Ovary (tissue), 9 donors: ENCODE measurements around the gene XG. TPM values are rescaled to one million over a fixed set of nuclear protein-coding genes. Genes with fewer than 3 reads are reported as not detected.

ENCODE experiments used
- DNase-seq, 5 donors: peaks; one replicate each; pipeline ENCODE4 v3.0.0-alpha.2; 2019 to 2020
- H3K27ac ChIP-seq, 2 donors: fragments of 200-600 bp; one replicate each; pipeline versions ENCODE4 v1.5.1 to v1.8.0; 2019 to 2022
- H3K27me3 ChIP-seq: fragments of 200-600 bp; one replicate; pipeline ENCODE4 v1.8.0; 2022
- H3K36me3 ChIP-seq: fragments of 200-600 bp; sonication (generic); one replicate; pipeline ENCODE4 v1.5.1; 2019
- H3K4me1 ChIP-seq: one replicate; pipeline ENCODE4 v1.8.1; 2013; ENCODE audit warnings: mild to moderate bottlenecking, moderate library complexity; ENCODE audit not compliant: insufficient read depth
- H3K4me3 ChIP-seq: fragments of 200-600 bp; sonication (generic); one replicate; pipeline ENCODE4 v1.5.1; 2017
- H3K9me3 ChIP-seq, 2 donors: fragments of 200-600 bp in 1 of 2; sonication (generic) in 1 of 2; one replicate each; pipeline versions ENCODE4 v1.5.1 to v1.8.1; 2013 to 2019; ENCODE audit warnings: mild to moderate bottlenecking in 1 of 2, moderate library complexity in 1 of 2
- EP300 ChIP-seq: sonication (generic); formaldehyde crosslinking; IDR thresholded peaks from one replicate; pipeline ENCODE4 v1.6.1; 2017; ENCODE audit warnings: antibody characterized with exemption
- POLR2A ChIP-seq: fragments of 450-650 bp; IDR thresholded peaks from one replicate; pipeline ENCODE4 v1.6.1; 2017; ENCODE audit warnings: antibody characterized with exemption, mild to moderate bottlenecking, moderate library complexity
- WGBS, 3 donors: extraction: QIAGEN DNeasy Blood & Tissue Kit in 1 of 3; methylation state at CpG; one replicate each; pipeline versions ENCODE4 v1.1.5 to v1.1.7; 2013 to 2017; 5-methylcytosine and 5-hydroxymethylcytosine counted together
- intact Hi-C, 4 donors: fragments of 100-400 bp; cut with DNase I; formaldehyde crosslinking; loops; one replicate each; pipeline versions ENCODE4 v1.11.0 to v1.15.1; 2022 to 2023
- polyA plus RNA-seq, 2 donors: library from polyadenylated mRNA; stranded (reverse); fragments of 200-250 nt in 1 of 2; fragments of 350-450 nt in 1 of 2; fragmentation: Illumina TruSeq in 1 of 2; extraction: RNeasy Lipid Tissue Mini Kit (QIAGEN cat#74804) in 1 of 2; gene quantifications; one replicate each; pipeline ENCODE4 v1.2.3, GENCODE V29; 2013 to 2014
- total RNA-seq, 7 donors: library from RNA; depleted of rRNA in 2 of 7; stranded (reverse); fragments of >200 nt in 2 of 7; fragmentation: NEBNext Ultra II Directional in 3 of 7; extraction: Animal tissue kit (Norgen Biotek cat#: 25700) in 3 of 7; gene quantifications; one replicate each; pipeline versions ENCODE4 v1.1.0 to v1.2.4, GENCODE V29; 2016 to 2023
- TF ChIP-seq, protein P1 (sequence below), 3 donors: fragments of 450-650 bp in 2 of 3; fragments of 200-600 bp in 1 of 3; IDR thresholded peaks; one replicate each; pipeline versions ENCODE4 v1.5.1 to v1.8.0; 2016 to 2022; ENCODE audit warnings: antibody characterized with exemption in 3 of 3, mild to moderate bottlenecking in 1 of 3
- donor health status: DM: no; HTN: no; CAD: no; lungs with moderate emphysema.
- donor health status: DM: no; HTN: no; CAD: no.
- donor health status: Bipolar disorder and iron deficiency.
- donor health status: DM: yes; HTN: yes; CAD: no.
- donor health status: DM: no; HTN: no; CAD: no.
- donor health status: DM: yes; HTN: yes; CAD: no.

The XG gene
- total and polyA plus RNA-seq, 9 donors, result 0.15 to 0.98 (median 0.27) TPM; not detected in 2

DNA sequence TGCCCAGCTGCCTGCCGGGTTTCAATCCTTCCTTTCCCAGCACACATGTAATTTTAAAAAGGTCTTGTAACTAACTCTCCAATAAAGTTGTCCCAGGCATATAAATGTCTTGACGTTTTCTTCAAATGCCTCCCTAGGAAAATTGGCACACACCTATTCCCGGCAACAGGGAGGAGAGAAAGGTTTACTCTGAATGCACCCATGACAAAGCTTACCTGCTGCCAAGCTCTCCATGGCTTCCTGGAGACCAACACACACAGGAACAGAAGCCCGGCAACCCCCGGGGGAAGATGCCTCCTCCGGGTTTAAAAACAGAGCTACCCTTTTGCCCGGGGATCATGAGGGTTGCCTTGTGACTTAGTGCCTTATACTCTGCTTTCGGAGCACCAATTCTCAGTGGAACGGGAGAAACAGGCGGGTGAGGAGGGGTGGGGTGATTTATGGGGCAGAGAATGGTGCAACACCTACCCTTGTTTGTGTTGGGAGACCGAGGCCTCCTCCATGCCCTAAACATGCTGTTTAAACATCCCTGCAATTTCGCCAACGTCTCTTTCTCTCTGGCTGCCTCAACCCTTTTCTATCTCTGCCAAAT lies 72.1 kb downstream of the XG start:
- DNase-seq, result no peak
- no peaks in the 10 kb centered on the region for H3K9me3 ChIP-seq
- H3K4me3 ChIP-seq, result no peak overlapping the region
- no peaks in the 10 kb centered on the region for H3K27me3 ChIP-seq
- 23 to 31% (median 27%) methylated on average over 13 of the region's 13 CpGs for WGBS, 3 donors
- H3K36me3 ChIP-seq, result no peaks in the 10 kb centered on the region
- H3K4me1 ChIP-seq, result no peaks in the 10 kb centered on the region
- intact Hi-C loops, result loop anchor here in 1 of 4 donors (10.0 kb wide), 1 partner anchor 179 kb away; no protein-coding TSS in a partner anchor
- no peak overlapping the region for H3K27ac ChIP-seq
- TF ChIP-seq POLR2A, result no peak
- TF ChIP-seq, protein P1, sequence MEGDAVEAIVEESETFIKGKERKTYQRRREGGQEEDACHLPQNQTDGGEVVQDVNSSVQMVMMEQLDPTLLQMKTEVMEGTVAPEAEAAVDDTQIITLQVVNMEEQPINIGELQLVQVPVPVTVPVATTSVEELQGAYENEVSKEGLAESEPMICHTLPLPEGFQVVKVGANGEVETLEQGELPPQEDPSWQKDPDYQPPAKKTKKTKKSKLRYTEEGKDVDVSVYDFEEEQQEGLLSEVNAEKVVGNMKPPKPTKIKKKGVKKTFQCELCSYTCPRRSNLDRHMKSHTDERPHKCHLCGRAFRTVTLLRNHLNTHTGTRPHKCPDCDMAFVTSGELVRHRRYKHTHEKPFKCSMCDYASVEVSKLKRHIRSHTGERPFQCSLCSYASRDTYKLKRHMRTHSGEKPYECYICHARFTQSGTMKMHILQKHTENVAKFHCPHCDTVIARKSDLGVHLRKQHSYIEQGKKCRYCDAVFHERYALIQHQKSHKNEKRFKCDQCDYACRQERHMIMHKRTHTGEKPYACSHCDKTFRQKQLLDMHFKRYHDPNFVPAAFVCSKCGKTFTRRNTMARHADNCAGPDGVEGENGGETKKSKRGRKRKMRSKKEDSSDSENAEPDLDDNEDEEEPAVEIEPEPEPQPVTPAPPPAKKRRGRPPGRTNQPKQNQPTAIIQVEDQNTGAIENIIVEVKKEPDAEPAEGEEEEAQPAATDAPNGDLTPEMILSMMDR (IDR thresholded peaks at IDR 0.05), result no peak

DNA sequence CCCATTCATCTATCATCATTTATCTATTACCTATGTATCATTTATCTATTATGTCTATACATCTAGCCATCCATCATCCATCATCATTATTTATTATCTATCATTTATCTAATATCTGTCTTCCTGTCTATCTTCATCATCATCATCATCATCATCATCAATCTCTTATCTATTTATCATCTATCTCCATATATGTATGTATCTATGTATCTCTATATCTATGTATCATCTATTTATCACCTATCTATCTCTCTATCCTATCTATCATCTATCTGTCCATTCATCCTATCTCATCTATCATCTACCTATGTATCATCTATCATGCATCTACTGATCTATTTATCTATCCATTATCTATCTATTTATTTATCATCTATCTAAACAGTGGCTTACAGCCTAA lies 73.0 kb downstream of the XG start:
- Histone ChIP-seq H3K27ac (no peak overlapping the region), H3K9me3 (no peaks in the 10 kb centered on the region), H3K27me3 (no peaks in the 10 kb centered on the region), H3K36me3 (no peaks in the 10 kb centered on the region), H3K4me3 (no peak overlapping the region), H3K4me1 (peaks cover 5% of the 10 kb centered on the region)
- TF ChIP-seq, protein P1 (IDR thresholded peaks at IDR 0.05), result no peak
- TF ChIP-seq EP300 (no peak), POLR2A (no peak)
- DNase-seq, result no peak
- intact Hi-C loops, result loop anchor here in 1 of 4 donors (10.0 kb wide), 1 partner anchor 180 kb away; no protein-coding TSS in a partner anchor

DNA sequence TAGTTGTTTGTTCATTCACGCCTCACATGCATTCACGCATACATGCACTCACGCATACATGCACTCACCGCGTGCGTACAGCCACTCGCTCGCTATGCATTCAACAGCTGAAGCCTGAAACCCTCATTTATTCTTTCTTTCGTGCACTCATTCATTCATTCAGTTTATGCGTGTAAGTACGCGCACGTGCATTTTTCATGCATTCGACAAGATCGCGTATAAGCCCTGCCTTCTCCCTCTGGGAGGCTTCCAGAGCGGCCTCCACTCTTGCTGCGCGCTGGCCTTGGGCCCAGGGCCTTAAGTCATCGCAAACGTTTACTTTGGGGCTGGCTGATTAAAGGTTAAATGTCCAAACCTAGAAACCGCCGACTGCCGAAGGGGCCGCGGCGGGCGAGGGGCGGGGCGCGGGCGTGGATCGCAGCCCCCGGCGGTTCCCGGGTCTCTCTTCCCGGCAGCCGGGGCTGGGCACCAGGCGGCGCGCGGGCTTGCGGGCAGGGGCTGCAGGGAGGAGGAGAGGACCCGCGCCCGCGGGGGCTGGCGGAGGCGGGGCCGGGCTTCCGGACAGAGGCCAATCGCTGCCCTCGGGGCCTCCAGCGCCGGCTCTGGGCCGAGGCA lies 76.6 kb downstream of the XG start, which contains the start of gene GYG2:
Gene GYG2, plus strand, starts transcription at position 587 of the 615 bp plus-strand sequence. CDS start 1,259 bp downstream, outside the sequence.
- no peak for TF ChIP-seq EP300
- TF ChIP-seq, protein P1 (IDR thresholded peaks at IDR 0.05), result no peak
- TF ChIP-seq POLR2A, result no peak
- Histone ChIP-seq H3K9me3 (no peaks in the 10 kb centered on the region), H3K27me3 (no peaks in the 10 kb centered on the region), H3K36me3 (no peaks in the 10 kb centered on the region), H3K4me3 (peak within 1 kb of the TSS; percentile 36), H3K4me1 (peaks cover 6% of the 10 kb centered on the region), H3K27ac (no peak within 1 kb of the TSS)
- DNase-seq, result peak in 2 of 5 donors; percentile 28 to 44
- 14 to 18% (median 17%) methylated on average over 49 to 56 of the region's 56 CpGs for WGBS, 3 donors
- intact Hi-C loops, result loop anchor here in 1 of 4 donors (10.0 kb wide), 1 partner anchor 184 kb away; no protein-coding TSS in a partner anchor

DNA sequence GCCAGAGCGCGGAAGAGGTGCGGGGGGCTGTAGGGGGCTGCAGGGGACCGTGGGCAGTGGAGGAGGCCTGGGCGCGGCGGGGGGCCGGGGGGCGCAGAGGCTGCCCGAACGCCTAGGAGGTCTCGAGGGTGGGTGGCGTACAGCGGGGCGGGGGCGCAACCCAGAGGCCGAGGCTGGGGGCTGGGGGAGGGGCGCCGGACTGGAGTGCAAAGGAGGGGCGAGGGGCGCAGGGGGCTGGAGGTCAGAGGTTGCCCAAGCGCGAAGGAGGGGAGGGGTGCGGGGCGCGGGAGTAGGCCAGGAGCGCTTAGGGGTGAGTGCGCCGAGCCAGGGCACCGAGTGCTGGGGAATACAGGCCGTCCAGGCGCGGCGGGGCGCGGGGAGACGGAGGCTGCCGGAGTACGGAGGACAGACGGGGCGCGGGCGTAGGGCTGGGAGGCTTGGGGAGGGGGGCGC lies 77.1 kb downstream of the XG start:
- H3K9me3 ChIP-seq, result no peaks in the 10 kb centered on the region
- intact Hi-C loops, result loop anchor here in 1 of 4 donors (10.0 kb wide), 1 partner anchor 184 kb away; no protein-coding TSS in a partner anchor

More for the DNA sequence above, 77.1 kb downstream of the XG start:
- peak overlapping the region; percentile 36 for H3K4me3 ChIP-seq
- H3K27ac ChIP-seq, result no peak overlapping the region
- 1% methylated on average over 22 to 44 of the region's 44 CpGs for WGBS, 3 donors
- H3K36me3 ChIP-seq, result no peaks in the 10 kb centered on the region
- H3K27me3 ChIP-seq, result no peaks in the 10 kb centered on the region
- DNase-seq, result peak in 3 of 5 donors; percentile 23 to 40 (median 31)
- TF ChIP-seq POLR2A, result no peak
- TF ChIP-seq, protein P1 (IDR thresholded peaks at IDR 0.05), result no peak
- no peak for TF ChIP-seq EP300
- peaks cover 6% of the 10 kb centered on the region for H3K4me1 ChIP-seq
